OCI-LY7 (cell line): ENCODE results near the gene TFRC.

ENCODE experiments used
- EZH2phosphoT487 ChIP-seq: fragments of 200-600 bp; sonication (generic); IDR thresholded peaks from 2 replicates; pipeline ENCODE4 v1.6.1; 2018; ENCODE audit warnings: low read depth, borderline replicate concordance, mild to moderate bottlenecking, mixed run types, antibody characterized with exemption, low read length, moderate library complexity, mixed read lengths
- TF ChIP-seq, protein P1 (sequence below): fragments of 200-600 bp; sonication (generic); conservative IDR thresholded peaks from 2 replicates; pipeline ENCODE4 v1.5.1; 2014; ENCODE audit warnings: mild to moderate bottlenecking, antibody characterized with exemption, low read length, moderate library complexity, mixed read lengths

DNA sequence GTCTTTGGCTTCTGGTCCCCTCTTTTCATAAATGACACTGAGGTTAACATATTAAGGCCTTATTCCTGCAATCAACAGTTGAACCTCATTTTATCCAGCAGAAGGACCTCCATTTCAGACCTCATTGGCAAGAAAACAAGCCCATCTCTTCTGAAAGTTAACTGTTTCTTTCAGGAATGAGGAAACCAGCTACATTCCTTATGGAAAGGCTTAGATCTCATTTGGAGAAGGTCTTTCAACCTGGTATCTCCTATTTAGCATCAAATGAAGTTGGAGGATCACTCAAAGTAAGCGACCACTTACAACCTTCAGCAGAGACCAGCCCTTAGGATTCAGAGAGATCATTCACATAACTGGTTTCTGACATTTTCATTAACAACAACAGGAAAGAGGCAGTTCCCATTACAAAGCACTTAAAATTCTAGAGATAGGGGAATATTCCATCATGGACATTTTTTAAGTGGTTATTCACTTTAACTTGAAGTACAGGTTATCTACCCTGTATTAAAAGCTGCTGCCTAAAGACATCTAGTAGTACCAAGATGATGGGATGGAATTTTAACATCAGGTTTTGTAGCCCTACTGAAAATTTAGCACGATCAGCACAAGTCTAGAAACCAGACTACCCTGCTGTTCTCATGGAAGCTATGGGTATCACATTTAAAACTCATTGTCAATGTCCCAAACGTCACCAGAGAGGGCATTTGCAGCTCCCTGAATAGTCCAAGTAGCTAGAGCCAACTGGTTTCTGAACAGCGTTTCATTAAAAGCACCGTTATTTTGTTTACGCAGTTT is 30.4 kb downstream of the TFRC start:
- TF ChIP-seq EZH2phosphoT487: no peak
- TF ChIP-seq, protein P1, sequence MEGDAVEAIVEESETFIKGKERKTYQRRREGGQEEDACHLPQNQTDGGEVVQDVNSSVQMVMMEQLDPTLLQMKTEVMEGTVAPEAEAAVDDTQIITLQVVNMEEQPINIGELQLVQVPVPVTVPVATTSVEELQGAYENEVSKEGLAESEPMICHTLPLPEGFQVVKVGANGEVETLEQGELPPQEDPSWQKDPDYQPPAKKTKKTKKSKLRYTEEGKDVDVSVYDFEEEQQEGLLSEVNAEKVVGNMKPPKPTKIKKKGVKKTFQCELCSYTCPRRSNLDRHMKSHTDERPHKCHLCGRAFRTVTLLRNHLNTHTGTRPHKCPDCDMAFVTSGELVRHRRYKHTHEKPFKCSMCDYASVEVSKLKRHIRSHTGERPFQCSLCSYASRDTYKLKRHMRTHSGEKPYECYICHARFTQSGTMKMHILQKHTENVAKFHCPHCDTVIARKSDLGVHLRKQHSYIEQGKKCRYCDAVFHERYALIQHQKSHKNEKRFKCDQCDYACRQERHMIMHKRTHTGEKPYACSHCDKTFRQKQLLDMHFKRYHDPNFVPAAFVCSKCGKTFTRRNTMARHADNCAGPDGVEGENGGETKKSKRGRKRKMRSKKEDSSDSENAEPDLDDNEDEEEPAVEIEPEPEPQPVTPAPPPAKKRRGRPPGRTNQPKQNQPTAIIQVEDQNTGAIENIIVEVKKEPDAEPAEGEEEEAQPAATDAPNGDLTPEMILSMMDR: no peak
